ENCODE results near the gene PLK2. TPM values are rescaled to one million over a fixed set of nuclear protein-coding genes. Genes with fewer than 3 reads are reported as not detected.

Gene PLK2
- polyA plus RNA-seq, 3 donors, result 3.4 to 17.0 (median 4.5) TPM

DNA sequence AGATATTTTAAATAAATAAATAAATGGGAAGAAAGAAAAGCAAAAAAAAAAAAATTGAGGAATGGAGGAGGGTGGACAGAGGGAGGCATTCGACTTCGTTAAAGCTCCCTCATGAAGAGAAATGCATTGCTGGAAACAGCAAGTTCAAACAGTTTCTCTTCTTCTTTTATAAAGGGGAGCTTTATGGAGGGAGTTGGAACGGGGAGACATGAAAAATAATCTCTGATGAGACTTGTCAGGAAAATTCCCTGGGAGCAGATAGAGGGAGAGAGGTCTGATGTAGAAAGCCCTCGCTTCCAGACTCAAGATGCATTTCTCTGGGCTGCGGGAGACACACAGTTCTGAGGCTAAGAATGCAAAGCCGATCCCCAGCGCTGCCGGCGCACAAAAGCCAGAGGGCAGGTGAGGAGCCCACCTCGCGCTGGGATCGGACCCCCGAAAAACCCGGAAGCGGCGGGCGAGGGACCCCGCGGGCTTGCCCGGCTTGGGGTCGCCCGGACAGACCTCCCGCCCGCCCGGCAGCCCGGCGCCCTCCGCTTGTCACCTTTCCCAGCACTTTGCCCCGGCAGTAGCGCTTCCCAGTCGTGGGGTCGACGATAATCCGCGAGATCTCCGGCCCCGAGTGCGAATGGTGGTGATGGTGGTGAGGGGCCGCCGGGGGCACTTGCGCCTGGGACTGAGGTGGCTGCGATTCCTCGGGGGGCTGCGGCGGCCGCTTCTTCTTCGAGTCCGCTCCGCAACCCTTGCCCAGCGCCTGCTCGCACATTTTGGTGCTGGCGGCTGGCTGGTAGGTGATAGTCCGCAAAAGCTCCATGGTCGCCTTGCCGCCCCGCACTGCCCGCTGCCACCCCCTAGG is 512 bp downstream of the PLK2 start:
- Histone ChIP-seq H3K4me3 (replicated peaks in 1 of 3; ENCODE audit: low read depth in 2 of 3, low read length in 3 of 3) (peak overlapping the region; percentile 83 to 89 (median 83)), H3K9ac (ENCODE audit: insufficient read depth, low read length, poor library complexity, severe bottlenecking) (peak overlapping the region; percentile 71), H3K79me2 (ENCODE audit: insufficient read depth, low read length) (no peaks in the 10 kb centered on the region), H2AFZ (ENCODE audit: insufficient read depth, low read depth, low read length, poor library complexity, severe bottlenecking) (peak overlapping the region; percentile 96), H3K9me3 (replicated peaks in 1 of 2; ENCODE audit: control insufficient read depth in 1 of 2, insufficient read depth in 1 of 2, low read length in 2 of 2) (no peaks in the 10 kb centered on the region), H3K4me2 (replicated peaks; ENCODE audit: extremely low read depth, low read length, poor library complexity, severe bottlenecking) (peak overlapping the region; percentile 85), H3K27me3 (ENCODE audit: control insufficient read depth in 2 of 2, insufficient read depth in 2 of 2, low read length in 2 of 2) (peaks cover 5 to 12% of the 10 kb centered on the region in 2 donors), H3K27ac (ENCODE audit: low read depth in 1 of 2, low read length in 2 of 2) (peak overlapping the region; percentile 79 to 90), H3K36me3 (replicated peaks in 1 of 2; ENCODE audit: control insufficient read depth in 1 of 2, insufficient read depth in 2 of 2, low read length in 2 of 2) (peaks cover 0 to 7% of the 10 kb centered on the region in 2 donors), H3K4me1 (ENCODE audit: control insufficient read depth in 1 of 2, insufficient read depth in 2 of 2, low read length in 2 of 2) (peaks cover 16 to 31% of the 10 kb centered on the region in 2 donors), H4K20me1 (ENCODE audit: insufficient read depth, low read length) (no peaks in the 10 kb centered on the region)
- TF ChIP-seq, protein P1, sequence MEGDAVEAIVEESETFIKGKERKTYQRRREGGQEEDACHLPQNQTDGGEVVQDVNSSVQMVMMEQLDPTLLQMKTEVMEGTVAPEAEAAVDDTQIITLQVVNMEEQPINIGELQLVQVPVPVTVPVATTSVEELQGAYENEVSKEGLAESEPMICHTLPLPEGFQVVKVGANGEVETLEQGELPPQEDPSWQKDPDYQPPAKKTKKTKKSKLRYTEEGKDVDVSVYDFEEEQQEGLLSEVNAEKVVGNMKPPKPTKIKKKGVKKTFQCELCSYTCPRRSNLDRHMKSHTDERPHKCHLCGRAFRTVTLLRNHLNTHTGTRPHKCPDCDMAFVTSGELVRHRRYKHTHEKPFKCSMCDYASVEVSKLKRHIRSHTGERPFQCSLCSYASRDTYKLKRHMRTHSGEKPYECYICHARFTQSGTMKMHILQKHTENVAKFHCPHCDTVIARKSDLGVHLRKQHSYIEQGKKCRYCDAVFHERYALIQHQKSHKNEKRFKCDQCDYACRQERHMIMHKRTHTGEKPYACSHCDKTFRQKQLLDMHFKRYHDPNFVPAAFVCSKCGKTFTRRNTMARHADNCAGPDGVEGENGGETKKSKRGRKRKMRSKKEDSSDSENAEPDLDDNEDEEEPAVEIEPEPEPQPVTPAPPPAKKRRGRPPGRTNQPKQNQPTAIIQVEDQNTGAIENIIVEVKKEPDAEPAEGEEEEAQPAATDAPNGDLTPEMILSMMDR (IDR thresholded peaks at IDR 0.05), result no peak
- peaks cover 10 to 12% of the 10 kb centered on the region in 2 donors for H3K36me3 Mint-ChIP-seq
- under 1% methylated on average over 57 of the region's 57 CpGs for WGBS (ENCODE audit: insufficient coverage)
- peaks cover 0 to 3% (median 0%) of the 10 kb centered on the region in 7 donors for H3K9me3 Mint-ChIP-seq
- peaks cover 10 to 19% (median 13%) of the 10 kb centered on the region in 3 donors for H3K27me3 Mint-ChIP-seq (ENCODE audit: low read depth in 3 of 3)
- DNase-seq, result peak in 2 of 3 donors; percentile 12 to 26
- intact Hi-C loops (cut with micrococcal nuclease), result loop anchor here (5.0 to 10.0 kb wide), 3 partner anchors 682 to 1555 kb away; partner anchors contain the start of gene SETD9 (in 1 of the 2)
- H3K4me3 Mint-ChIP-seq, result peak overlapping the region; percentile 87 to 98
- H3K27ac Mint-ChIP-seq, result peak overlapping the region; percentile 15 to 89 (median 81)
- H3K4me1 Mint-ChIP-seq, result peaks cover 14% of the 10 kb centered on the region

DNA sequence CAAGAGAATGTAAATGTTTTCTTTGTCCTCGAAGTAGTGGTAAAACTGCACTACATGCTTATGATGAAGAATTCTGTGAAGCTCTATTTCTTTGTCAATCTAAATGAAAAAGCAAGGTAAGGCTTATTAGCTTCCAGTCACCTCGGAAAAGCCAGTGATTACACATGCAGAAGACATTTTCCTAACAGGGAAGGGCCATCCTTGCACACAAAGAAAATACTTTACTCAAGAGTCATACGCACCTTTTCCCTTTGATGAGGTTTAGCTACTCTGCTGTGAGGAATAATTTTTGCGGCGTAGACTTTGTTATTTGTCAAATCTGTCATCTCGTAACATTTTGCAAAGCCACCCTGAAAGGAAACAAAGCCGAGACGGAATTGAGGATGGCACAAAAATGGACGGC is 1.1 kb downstream of the PLK2 start:
- Histone ChIP-seq H3K27me3 (ENCODE audit: control insufficient read depth in 2 of 2, insufficient read depth in 2 of 2, low read length in 2 of 2) (peaks cover 5 to 12% of the 10 kb centered on the region in 2 donors), H3K27ac (ENCODE audit: low read depth in 1 of 2, low read length in 2 of 2) (no peak overlapping the region), H2AFZ (ENCODE audit: insufficient read depth, low read depth, low read length, poor library complexity, severe bottlenecking) (peak overlapping the region; percentile 96), H3K4me3 (replicated peaks in 1 of 3; ENCODE audit: low read depth in 2 of 3, low read length in 3 of 3) (peak overlapping the region; percentile 83 to 89 (median 83)), H3K4me2 (replicated peaks; ENCODE audit: extremely low read depth, low read length, poor library complexity, severe bottlenecking) (peak overlapping the region; percentile 85), H3K9me3 (replicated peaks in 1 of 2; ENCODE audit: control insufficient read depth in 1 of 2, insufficient read depth in 1 of 2, low read length in 2 of 2) (no peaks in the 10 kb centered on the region), H3K4me1 (ENCODE audit: control insufficient read depth in 1 of 2, insufficient read depth in 2 of 2, low read length in 2 of 2) (peaks cover 16 to 31% of the 10 kb centered on the region in 2 donors), H4K20me1 (ENCODE audit: insufficient read depth, low read length) (no peaks in the 10 kb centered on the region), H3K79me2 (ENCODE audit: insufficient read depth, low read length) (no peaks in the 10 kb centered on the region), H3K36me3 (replicated peaks in 1 of 2; ENCODE audit: control insufficient read depth in 1 of 2, insufficient read depth in 2 of 2, low read length in 2 of 2) (peaks cover 0 to 10% of the 10 kb centered on the region in 2 donors), H3K9ac (ENCODE audit: insufficient read depth, low read length, poor library complexity, severe bottlenecking) (no peak overlapping the region)
- peak overlapping the region in 2 of 7 donors; percentile 72 to 87 for H3K27ac Mint-ChIP-seq
- TF ChIP-seq, protein P1 (IDR thresholded peaks at IDR 0.05), result no peak
- peaks cover 14% of the 10 kb centered on the region for H3K4me1 Mint-ChIP-seq
- H3K36me3 Mint-ChIP-seq, result peaks cover 10 to 16% of the 10 kb centered on the region in 2 donors
- WGBS (ENCODE audit: insufficient coverage), result 20% methylated on average over 1 of the region's 9 CpGs
- H3K4me3 Mint-ChIP-seq, result peak overlapping the region; percentile 87 to 98
- DNase-seq, result no peak
- peaks cover 11 to 19% (median 13%) of the 10 kb centered on the region in 3 donors for H3K27me3 Mint-ChIP-seq (ENCODE audit: low read depth in 3 of 3)
- peaks cover 0 to 3% (median 0%) of the 10 kb centered on the region in 7 donors for H3K9me3 Mint-ChIP-seq
- intact Hi-C loops (cut with micrococcal nuclease), result no loop called here

All from CD14-positive monocyte (primary cell).